Mononuclear cell (primary cell): ENCODE results near the gene ADGRL2. TPM values are rescaled to one million over a fixed set of nuclear protein-coding genes. Genes with fewer than 3 reads are reported as not detected.

Experiments
- H3K27me3 ChIP-seq: 2 replicates; pipeline ENCODE4 v1.6.0; 2011; ENCODE audit warnings: low read length, control low read depth; ENCODE audit not compliant: insufficient read depth
- H3K4me1 ChIP-seq: 2 replicates; pipeline ENCODE4 v1.5.1; 2011; ENCODE audit warnings: mild to moderate bottlenecking, low read length, control low read depth; ENCODE audit not compliant: insufficient read depth
- H3K4me3 ChIP-seq: 2 replicates; pipeline ENCODE4 v1.5.1; 2011; ENCODE audit warnings: mild to moderate bottlenecking, low read length, moderate library complexity
- H3K9me3 ChIP-seq: 2 replicates; pipeline ENCODE4 v1.5.1; 2011; ENCODE audit warnings: low read depth, mild to moderate bottlenecking, control low read depth, low read length
- total RNA-seq: library from RNA; depleted of rRNA; stranded (reverse); fragments of >200 nt; gene quantifications from one replicate; pipeline ENCODE4 v1.2.3, GENCODE V29; 2012

ADGRL2 gene
- total RNA-seq, 1 donor = not detected

DNA sequence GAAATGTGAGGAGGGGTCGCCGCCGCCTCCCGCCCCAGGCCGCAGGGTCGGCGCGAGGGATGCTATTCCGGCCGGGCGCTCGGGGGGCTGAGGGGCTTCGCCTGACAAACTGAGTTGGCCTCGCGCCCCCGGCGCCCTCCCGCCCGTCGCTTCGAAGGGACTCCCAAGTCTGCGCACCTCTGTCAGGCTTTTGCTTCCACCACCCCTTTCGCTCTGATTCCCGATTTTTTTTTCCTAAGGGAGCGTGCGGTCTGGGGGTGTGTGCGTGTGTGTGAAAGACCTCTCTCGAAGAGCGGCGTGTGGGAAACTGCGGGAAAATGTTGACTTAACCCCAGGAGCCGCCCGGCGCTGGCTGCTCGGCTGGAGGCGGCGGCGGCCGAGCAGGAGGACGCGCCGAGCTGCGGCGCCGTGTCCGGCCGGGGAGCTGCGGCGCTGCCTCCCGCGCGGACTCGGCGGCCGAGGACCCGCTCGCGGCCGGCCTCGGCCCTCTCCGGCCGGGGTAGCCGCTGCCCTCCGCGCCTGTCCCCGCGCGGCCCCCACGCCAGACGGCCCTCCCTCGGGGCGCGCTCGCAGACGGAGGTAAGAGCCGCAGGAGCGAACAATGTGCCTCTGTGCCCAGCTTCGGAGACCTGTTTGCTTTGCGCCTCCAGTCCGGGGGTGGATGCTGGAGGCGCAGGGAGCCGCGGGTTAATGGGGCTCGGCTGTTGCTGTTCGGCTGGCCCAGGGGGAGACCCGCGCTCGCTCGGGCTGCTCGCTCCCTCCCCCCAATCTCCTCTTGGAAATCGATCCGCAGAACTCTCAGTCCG, 1.1 kb downstream of the ADGRL2 start:
- no peaks in the 10 kb centered on the region for H3K4me1 ChIP-seq
- H3K27me3 ChIP-seq = peaks cover 69% of the 10 kb centered on the region
- H3K9me3 ChIP-seq = no peaks in the 10 kb centered on the region
- H3K4me3 ChIP-seq = no peak overlapping the region

DNA sequence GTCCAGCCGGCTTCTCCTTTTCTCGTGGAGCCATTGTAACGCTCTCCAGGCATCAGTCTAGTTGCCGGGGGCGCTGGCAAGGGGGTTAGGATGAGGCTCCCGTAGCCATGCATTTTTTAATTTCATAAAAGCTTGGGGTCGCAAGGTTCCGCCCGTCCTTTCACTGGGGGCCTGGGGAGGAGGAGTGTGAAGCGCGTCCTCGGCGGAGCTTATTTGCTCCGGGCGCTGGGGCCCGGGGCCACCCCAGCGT, 1.6 kb downstream of the ADGRL2 start:
- Histone ChIP-seq H3K9me3 (no peaks in the 10 kb centered on the region), H3K4me3 (no peak overlapping the region), H3K4me1 (no peaks in the 10 kb centered on the region), H3K27me3 (peaks cover 68% of the 10 kb centered on the region)

DNA sequence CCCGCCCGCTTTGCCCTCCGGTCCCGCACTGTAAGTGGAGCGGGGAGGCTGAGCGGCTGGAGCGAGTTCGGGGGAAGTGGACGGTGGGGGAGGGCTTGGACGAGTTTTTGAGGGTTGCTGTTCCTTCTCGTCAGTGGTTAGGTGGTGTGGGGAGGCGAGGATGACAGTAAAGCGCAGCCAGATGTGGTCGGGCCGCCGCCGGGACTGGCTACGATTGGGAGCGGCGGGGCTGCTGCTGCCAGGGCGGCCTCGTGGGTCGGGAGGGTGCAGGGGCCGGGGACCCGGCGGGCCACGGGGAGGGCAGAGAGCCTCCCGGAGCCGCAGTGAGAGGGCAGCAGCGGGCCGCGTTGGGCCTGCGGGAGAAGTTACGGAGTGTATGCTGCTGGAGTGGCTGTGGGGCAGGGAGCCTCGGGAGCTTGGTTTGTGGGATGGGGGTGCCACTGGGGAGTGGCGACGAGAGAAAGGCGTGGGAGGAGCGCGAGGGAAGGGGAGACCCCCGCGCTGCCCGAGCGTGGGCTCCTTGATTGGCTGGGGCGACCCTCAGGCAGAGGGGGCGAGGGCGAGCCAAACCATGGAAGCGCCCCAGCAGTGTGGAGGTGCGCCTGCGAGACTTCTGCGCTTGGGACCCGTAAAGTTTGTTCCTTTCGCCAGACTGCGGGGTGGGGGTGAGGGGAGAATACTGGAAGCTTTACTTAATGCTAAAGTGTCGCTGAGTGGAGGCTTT, 2.1 kb downstream of the ADGRL2 start:
- peaks cover 67% of the 10 kb centered on the region for H3K27me3 ChIP-seq
- no peaks in the 10 kb centered on the region for H3K9me3 ChIP-seq
- no peak overlapping the region for H3K4me3 ChIP-seq
- H3K4me1 ChIP-seq = no peaks in the 10 kb centered on the region

DNA sequence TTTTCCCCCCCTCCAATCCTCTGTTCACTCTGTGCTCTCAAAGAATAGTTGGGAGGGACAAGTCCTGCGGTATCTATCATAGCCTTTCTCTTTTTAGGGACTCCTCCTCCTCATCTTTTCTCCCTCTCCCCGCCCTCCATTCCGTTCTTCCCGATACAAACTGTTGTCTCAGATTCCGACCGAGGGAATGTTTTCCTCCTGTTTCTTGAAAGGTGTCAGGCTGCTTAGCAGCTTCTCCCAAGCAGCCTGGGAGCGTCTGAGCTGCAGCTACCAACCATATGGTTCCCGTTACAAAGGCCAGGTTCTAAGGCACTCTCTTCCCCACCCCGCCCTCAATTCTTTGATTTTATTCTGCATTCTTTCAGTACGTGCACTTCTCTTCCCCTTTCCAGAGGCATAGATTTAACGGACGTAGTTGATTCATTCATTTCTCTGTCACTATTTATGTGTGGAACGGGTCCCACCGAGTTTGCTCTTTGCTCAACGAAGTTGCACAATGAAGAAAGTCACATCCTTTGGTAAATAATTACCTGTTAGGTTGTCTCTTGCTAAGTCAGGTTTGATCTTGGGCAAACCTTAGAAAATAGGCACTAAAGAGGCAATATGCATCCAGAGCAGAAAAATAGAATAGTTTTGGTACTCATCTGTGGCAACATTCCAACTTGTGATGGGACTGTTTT, 2.8 kb downstream of the ADGRL2 start:
- H3K4me3 ChIP-seq = no peak overlapping the region

DNA sequence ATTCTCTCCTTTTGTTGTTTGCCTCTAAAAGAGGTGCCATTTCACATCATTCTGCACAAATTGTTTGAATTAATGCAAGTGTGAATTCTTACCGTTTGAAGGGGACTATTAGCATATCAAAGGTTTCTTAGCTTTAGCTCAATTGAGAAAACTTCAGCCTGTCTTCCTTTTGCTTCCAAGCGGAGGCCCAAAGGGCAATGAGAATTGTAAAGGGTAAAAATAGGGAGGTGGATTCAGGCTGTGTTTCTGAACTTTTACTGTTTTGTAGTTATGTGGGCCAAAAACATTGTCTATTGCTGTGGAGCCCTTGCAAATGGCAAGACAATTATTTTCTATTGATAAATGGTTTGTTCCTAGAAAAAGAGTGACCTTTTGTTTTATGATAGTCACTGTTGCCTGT, 3.6 kb downstream of the ADGRL2 start:
- Histone ChIP-seq H3K4me1 (no peaks in the 10 kb centered on the region), H3K27me3 (peaks cover 65% of the 10 kb centered on the region), H3K4me3 (no peak overlapping the region), H3K9me3 (no peaks in the 10 kb centered on the region)

More for the DNA sequence above, 2.8 kb downstream of the ADGRL2 start:
- peaks cover 65% of the 10 kb centered on the region for H3K27me3 ChIP-seq
- H3K4me1 ChIP-seq = no peaks in the 10 kb centered on the region
- no peaks in the 10 kb centered on the region for H3K9me3 ChIP-seq

DNA sequence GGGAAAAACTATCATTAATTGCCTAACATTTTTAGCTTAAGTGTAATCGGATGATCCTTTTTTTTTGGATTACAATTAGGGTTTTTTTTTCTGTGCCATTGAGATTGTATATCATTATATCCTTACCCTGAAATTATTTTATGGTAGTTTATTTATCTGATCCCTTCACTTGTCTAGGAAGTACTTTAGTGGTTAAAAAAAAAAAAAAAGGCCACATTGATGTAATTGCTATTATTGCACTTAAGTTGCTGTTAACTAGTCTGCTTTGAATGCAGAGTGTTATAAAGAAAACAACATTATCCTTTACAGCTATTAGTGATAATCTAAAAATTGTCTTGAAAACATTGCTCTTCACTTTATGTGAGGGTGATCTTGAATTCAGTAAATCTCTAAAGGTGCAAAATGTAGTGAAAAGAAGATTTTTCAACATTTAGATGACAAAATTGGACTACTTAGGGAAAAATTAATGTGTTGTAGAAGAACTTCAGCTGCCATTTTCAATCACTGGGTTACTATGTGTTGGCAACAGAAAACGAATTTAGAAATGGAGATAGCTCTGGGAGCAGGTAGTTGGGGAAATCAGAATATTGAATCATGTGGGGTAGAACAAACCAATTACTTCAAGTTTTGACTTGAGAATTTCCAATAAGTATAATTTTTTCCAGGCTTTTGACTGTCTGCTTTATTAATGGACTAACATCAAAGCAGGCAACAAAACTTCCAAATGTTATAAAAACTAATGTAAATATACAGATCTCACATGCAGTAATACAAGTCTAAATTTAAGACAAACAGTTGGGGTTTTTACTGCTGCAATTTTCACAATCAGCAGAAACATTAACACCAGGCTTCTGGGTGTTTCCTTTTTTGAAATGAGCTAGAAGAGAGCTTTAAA, 5.0 kb downstream of the ADGRL2 start:
- Histone ChIP-seq H3K9me3 (no peaks in the 10 kb centered on the region), H3K4me1 (no peaks in the 10 kb centered on the region), H3K4me3 (no peak overlapping the region), H3K27me3 (peaks cover 51% of the 10 kb centered on the region)

DNA sequence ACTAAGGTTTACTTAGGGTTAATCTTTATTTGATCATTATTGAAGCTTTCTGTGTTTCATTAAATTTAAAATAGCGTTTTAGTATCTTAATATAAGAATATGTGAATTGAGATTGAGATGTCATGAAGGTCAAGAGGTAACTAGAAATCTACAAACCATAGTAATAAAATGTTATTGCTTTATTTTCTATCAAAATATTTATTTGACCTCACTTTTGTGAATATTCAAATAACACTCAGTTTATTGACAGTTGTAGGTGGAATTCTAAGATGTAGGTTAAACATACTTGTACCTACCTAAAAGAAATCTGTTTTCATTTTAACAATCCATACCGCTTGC, 5.7 kb downstream of the ADGRL2 start:
- H3K4me3 ChIP-seq = no peak overlapping the region
- H3K27me3 ChIP-seq = peaks cover 47% of the 10 kb centered on the region
- H3K4me1 ChIP-seq = no peaks in the 10 kb centered on the region
- H3K9me3 ChIP-seq = no peaks in the 10 kb centered on the region

DNA sequence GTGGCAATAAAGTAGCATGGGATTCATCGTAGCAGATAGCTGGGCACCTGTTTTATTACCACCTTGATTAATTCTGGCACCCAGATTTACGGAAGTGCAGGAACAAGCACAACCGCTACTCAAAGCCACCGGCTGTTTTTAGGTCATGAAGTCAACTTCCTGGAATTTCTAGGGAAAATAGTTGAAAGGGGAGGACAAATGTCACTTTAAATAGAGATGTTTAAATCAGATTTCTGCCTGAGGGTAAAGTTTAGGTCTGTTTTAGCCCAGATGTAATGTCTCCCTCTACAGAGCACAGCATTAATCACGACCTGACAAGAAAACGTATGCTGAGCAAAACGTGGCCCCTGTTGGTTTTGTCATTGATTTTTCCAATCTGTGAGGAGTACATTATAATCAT, 8.0 kb downstream of the ADGRL2 start:
- Histone ChIP-seq H3K9me3 (no peaks in the 10 kb centered on the region), H3K4me3 (no peak overlapping the region), H3K27me3 (peaks cover 27% of the 10 kb centered on the region), H3K4me1 (no peaks in the 10 kb centered on the region)

DNA sequence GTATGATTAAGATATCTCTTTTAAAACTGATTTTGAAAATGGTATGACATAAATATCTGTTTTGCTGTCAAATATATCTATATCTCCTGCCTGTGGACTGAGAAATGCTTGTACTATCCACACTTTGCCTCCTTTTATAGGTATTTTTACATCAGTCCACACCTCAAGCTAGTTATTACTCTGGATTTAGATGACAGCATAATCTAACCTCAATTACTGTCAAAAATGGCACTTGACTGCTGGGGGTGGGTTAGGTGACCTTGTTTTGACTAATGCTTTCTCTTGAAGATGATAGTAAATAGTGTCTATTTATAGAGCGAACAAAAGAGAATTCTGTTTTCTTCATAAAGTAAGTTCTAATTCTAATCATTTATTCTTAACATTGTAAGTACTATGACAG, 9.1 kb downstream of the ADGRL2 start:
- no peaks in the 10 kb centered on the region for H3K4me1 ChIP-seq
- no peaks in the 10 kb centered on the region for H3K9me3 ChIP-seq
- peaks cover 17% of the 10 kb centered on the region for H3K27me3 ChIP-seq
- no peak overlapping the region for H3K4me3 ChIP-seq

DNA sequence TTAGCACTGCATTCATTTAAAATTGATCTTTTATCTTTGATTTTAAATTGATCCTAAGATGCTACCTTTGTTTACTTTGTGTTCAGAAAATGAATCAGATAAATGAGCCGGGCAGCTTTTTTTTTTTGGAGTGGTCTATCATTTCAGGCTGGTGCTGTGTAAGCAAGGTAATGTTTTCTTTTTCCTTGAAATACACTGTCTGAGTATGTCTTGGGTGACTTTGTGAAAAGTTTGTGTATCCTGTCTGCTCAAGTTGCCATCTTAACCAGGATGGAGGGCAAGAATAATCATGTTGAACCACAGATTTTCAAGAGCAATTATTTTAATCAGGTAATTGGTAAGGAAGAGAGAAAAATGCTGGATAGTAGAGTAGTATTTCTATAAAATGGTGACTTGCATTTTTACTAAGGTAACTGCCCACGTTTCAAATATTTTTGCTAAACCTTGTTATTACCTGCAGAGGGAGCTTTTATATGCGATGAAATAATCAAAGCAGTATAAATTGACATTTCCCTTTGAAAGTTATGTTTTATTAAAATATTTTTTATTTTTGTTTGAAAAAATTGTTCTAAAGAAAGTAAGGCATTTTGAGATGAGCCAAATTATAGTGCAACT, 11.1 kb downstream of the ADGRL2 start:
- H3K4me3 ChIP-seq = no peak overlapping the region
- H3K27me3 ChIP-seq = peaks cover 8% of the 10 kb centered on the region

DNA sequence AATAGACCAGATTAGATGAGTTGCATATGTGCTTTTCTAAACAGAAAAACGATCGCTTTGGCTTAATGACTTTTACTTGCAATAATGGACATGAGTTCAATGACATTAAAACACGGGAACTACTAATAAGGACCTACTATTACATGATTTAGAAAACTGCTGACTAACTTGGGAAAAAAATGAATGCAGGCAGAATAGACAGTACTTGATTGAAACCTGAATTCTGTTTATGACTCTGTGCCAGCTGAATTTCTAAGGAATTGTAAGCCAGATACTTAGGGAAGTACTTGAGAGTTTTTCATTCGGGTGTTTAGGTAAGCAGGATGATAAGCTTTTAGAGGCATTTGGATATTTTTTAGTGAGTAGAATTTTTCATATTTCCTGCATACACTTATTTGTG, 12.0 kb downstream of the ADGRL2 start:
- no peaks in the 10 kb centered on the region for H3K4me1 ChIP-seq
- H3K9me3 ChIP-seq = no peaks in the 10 kb centered on the region
- H3K27me3 ChIP-seq = peaks cover 7% of the 10 kb centered on the region
- H3K4me3 ChIP-seq = no peak overlapping the region

More for the DNA sequence above, 11.1 kb downstream of the ADGRL2 start:
- Histone ChIP-seq H3K4me1 (no peaks in the 10 kb centered on the region), H3K9me3 (no peaks in the 10 kb centered on the region)

DNA sequence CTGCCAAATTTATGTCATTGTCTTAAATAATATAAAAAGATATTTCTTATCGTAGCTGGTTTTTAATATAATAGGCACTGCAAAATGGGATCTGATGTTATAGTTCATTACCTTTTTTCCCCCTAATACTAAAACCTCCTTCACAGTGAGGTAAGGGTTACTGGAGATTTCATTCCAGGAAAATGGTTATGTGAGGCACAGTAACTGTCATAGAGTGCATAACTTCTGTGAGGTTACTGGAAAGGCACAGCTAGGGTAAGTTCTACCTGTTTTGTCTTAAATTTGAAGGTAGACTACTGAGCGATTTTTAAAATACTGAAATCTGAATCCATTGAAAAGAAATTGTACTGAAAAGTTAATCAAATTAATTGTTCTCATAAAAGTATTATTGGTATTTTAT, 13.0 kb downstream of the ADGRL2 start:
- H3K9me3 ChIP-seq = no peaks in the 10 kb centered on the region
- no peak overlapping the region for H3K4me3 ChIP-seq
- no peaks in the 10 kb centered on the region for H3K4me1 ChIP-seq
- peaks cover 5% of the 10 kb centered on the region for H3K27me3 ChIP-seq

DNA sequence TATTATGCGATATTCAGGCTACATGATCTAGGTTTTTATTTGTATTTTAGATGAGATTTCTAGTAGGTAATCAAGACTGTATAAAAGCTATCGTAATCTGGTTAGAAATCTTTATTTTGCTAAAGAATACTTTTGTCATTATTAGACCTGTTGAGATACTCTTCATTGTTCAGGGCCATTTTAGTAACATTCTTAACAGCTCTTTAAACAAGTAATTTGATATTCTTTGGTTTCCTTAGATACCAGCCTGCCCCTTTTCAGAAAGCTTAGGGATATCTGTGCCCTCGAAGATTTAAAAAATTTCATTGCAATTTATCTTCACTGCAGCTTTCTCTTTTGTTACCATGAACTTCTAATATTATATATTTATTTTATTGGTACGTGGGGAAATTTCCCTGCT, 18.9 kb downstream of the ADGRL2 start:
- no peaks in the 10 kb centered on the region for H3K9me3 ChIP-seq
- no peak overlapping the region for H3K4me3 ChIP-seq
- H3K4me1 ChIP-seq = no peaks in the 10 kb centered on the region
- H3K27me3 ChIP-seq = no peaks in the 10 kb centered on the region

DNA sequence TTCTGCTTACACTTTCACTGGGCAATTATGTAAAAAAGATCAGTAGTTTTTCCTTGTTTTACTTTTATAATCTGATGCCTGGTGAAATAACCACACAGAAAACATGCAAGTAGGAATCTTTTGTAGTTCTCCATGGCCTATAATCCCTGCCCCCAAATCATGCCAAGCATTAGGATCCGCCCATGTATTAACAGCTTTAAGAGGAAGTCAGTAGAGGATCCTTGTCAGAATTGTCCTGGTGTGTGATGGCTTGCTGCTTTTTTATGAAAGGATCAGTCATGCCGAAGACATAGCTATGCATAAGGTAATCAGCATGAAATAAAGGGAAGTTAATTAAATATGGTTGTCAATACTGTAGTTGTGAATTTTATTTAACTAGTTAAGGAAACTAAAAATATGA, 20.0 kb downstream of the ADGRL2 start:
- H3K27me3 ChIP-seq = no peaks in the 10 kb centered on the region
- no peaks in the 10 kb centered on the region for H3K4me1 ChIP-seq
- H3K4me3 ChIP-seq = no peak overlapping the region
- no peaks in the 10 kb centered on the region for H3K9me3 ChIP-seq
